Activated T-cell treated with anti-CD3 and anti-CD28 coated beads for 4 hours (primary cell): Measurements from ENCODE around the gene MAB21L4.

ENCODE experiments used
- DNase-seq: peaks from one replicate; pipeline ENCODE4 v3.0.0-alpha.2; 2020

The MAB21L4 gene

DNA sequence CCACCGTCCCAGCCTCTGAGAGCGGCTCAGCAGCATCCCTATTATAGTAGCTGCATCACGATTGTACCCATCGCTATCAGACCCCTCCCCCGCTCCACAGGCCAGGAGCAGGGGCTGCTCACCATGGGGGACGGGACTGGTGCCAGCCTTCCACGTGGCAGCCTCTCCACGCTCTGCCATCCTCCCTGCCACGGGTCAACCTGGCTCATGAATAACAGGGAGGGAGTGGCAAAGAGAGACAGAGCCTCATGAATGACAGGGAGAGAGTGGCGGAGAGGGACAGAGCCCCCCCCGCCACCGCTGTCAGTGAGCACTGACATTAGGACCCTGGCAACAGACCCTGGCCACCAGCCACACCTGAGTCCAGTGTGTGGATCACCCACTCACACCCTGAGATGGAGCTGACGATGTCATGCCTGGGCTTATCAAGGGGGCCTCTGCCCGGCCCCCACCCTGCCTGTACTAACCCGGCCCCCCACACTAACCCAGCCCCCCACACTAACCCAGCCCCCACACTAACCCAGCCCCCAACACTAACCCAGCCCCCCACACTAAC lies 27.1 kb upstream of the MAB21L4 start:
- no peak for DNase-seq

DNA sequence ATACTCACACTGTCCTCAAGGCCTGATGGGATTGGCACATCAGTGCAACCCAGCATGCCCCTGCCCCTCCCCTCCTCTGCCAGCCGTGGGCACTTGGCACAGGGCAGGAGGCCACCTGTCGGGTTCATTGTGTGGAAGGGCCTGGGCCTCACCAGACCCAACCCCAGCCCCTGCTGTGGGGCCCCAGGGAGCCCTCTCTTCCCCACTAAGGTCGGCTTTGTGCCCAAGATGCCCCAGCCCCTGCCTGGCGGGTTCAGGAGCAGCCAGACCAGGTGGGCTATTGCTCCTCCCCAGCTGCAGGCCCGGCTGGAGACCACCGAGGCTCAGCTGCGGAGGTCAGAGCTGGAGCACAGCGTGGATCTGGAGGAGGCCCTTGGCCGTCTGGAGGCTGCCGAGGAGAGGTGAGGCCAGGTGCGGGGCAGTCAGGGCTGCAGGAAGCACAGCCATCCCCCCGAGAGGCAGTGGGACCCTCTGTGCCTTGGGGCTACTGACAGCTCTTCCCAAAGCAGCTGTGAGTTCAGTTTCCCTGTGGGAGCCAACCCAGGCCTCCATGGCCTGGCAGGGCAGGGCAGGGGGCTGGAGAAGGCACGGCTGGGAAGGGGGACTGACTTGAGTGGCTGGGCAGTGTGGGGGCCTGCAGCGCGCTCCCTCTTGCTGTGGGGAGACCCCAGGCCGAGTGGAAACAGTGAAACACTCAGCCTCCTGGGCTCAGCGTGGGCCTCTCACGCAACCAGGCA lies 26.5 kb upstream of the MAB21L4 start:
- DNase-seq, result no peak

DNA sequence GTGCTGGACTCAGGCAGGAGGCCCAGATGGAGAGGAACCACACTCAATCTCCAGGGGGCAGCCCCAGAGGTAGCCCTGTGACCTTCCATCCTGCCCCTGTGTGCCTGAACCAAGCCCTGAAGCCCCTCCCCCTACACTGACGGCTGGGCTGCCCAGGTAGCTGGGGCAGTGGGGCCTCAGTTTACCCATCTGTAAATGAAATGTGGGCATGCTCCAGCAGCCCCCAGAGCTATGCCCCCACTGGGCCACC lies 26.0 kb upstream of the MAB21L4 start:
- DNase-seq, result no peak

DNA sequence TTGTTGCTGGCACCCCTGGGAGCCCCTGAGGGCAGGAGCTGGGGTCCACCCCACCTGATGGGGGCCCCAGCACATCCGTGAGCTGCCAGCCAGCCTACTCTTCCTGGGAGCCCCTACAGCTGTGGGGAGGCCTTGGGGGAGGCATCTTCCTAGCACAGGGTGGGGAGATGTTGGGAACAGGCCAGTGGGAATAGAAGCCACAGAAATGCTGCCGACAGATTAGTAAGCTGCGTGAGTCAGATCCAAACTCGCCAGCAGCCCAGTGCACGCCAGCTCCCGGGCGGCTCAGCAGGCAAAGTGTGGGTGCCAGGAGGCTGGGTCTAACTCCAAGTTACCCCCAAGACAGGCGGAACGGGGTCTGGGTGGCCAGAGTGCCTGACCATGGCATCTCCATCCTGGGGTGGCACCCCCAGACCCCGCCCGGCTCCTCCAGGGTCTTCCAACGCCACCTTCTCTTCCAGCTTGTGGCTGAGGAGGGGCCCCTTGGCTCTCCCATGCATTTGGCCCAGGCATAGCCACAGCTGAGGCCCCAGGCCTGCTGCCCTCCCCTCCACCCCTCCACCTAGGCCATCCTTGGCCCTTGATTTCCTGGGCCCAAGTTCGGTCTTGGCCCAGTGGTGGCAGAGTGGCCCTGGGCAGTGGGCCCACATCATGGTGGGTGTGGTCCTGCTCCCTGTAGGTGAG lies 25.5 kb upstream of the MAB21L4 start:
- DNase-seq, result no peak

DNA sequence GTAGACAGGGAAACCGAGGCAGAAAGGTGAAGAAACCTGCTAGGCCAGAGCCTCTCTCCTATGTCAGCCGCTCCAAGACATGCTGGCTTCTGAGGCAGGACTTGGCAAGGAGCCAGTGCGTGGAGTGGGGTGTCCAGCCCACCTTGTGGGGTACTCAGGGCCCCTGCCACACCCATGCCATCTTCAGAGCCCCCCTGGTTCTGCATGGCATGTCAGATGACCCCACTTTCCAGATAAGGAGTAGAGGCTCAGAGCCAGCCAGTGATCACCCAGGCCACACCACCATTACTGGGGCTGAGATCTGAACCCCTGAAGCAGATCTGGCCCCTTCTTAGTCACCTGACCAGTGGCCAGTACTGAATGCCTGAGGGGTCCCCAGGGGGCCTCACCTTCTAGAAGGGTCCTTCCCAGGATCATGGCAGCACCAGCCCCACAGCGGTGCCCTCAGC lies 24.9 kb upstream of the MAB21L4 start:
- DNase-seq, result no peak

DNA sequence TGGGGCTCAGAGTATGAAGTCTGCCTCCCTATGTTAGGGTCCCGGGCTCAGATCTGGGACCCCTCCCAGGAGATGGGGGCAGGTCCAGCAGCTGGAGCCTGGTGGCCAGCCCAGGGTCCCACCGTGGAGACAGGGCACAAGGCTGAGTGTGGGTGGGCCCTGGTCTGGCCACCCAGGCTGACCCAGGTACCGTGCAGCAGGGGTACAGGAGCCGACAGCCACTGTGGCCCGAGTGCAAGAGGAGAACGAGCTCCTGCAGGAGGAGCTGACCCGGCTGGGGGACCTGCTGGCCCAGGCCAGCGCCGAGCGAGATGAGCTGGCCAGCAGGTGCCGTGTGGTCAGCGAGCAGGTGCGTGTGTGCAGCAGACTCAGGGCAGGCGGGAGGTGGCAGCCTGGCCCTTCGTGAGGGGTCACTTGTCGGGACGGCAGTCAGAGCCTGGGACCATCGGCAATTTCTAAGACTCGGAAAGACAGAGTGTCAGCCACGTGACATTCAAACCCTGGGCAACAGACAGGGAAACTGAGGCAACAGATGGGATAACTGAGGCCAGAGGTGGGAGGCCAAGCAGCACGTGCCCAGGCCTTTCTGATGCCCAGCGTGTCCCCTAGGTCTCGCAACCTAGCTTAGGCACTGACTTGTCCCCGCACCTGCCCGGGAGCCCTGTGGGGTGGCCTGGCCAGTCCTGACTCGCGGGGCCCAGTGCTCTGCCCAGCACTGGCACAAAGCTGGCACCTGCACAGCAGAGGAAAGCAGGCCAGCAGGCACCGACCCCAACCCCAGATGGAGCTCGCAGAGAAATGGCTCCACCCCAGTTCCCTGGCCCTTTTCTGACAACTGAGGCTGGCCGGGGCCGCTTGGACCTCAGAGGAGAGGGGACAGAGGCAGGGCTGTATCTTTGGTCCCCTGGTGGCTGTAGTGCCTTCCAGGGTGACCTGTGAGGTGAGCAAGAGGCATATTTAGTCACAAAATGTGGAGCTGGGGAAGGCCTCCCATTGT lies 24.1 kb upstream of the MAB21L4 start:
- no peak for DNase-seq

DNA sequence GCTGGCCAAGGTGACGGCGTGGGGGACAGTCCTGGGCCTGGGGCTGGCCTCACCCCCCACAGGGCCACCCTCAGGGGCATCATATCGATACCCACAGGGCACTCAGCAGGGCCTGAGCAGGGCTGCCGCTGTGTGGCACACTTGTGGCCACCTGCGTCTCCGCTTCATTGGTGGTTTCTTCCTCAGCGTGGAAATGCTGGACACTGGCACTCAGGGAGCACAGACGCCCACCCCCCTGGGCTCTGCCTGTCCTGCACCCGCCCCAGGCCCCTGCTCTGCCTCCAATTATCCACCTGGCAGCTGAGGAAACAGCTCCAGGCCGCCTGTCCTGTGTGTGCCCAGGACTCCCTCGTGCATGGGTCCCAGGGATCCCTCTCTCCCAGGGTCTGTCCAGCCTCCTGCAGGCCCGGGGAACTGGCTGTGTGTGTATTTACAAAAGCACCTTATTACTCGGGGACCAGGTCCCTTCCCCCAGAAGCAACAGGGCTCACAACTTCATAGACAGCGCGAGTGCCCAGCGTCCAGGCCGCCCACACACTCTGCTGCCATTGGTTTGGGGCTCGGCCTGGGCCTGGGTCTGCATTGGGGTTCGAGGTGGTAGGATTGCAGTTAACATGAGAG lies 23.3 kb upstream of the MAB21L4 start:
- no peak for DNase-seq

DNA sequence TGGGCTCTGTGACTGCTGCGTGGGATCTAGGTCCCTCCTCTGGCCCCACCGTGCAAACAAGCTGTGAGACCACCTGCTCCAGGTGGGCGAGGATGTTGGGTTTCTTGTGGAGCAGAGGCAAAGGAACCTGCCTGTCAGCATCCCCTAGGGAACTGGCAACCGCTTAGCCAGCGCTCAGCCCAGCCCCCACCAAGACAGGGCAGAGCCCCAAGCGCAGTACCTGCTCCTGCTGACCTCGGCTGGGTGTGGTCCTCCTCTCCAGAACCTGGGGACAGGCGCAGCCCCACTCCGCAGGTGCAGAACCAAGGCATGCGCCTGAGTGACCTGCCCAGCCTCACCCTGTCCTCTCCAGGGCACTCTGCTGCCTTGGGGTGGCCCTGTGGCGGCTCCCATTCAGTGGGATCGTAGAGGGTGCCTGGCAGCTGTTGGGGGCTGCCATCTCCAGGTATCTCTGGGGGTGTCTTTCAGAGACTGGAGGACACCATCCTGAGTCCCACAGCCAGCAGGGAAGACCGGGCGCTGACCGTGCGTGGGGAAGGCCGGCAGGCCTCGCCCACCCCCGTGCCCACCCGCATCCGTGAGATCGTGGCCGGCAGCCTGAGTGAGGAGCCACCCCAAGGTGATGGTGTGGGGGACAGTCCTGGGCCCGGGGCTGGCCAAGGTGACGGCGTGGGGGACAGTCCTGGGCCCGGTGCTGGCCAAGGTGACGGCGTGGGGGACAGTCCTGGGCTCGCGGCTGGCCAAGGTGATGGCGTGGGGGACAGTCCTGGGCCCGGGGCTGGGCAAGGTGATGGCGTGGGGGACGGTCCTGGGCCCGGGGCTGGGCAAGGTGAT lies 22.5 kb upstream of the MAB21L4 start:
- DNase-seq, result no peak

DNA sequence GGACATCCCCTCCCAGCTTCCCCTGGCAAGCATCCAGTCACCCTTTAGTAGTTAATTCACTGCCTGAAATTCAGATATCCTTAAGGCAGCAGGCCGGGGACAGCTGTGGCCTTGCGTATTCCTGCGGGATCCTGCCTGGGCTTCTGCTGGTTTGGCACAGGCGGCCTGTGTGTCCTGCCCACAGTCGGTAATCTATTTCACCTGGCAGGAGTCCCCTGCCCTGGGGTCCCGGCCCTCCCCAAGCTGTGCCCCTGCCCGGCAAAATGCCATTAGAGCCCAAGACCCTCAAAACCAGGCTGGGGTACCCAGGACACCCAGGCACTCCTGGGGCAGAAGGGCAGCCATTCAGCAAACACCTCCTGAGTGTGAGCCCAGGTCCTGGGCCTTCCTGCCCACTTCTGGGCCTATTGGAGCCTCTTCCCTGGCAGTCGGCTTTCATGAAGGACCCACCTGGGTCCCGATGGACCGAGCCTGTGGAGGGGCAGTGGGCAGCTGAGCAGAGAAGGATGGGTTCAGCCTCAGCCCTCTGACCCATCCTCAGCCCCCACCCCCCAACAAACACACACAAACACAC lies 21.8 kb upstream of the MAB21L4 start:
- no peak for DNase-seq

DNA sequence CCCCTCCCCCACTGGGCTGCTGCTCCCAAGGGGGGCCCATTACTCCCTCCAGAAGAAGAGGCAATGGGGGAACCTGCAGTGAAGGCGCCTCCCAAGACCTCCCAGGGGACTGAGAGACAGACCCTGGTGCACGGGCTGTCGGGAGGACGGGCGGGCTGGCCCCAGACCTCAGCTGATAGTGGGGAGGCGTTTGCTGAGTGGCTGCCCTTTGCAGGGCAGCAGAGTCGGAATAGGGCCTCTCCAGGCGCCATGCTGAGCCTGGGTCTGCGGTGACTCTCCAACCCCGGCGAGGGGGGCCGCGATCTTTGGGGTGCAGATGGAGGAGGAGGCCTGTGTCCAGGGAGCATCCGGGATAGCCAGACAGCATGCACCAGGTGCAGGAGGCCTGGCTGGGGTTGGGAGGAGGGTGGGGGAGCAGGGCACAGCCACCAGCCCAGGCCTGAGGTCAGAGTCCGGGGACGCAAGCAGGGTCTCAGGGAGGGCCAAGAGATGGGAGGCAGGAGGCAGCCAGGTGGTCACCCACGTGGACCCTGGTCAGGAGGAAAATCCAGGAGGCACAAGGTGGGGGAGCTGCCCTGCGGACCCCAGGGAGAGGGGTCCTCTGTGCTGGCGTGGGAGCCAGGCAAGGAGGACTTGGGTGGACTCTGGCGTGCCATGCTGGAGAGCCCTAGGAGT lies 21.2 kb upstream of the MAB21L4 start:
- no peak for DNase-seq

DNA sequence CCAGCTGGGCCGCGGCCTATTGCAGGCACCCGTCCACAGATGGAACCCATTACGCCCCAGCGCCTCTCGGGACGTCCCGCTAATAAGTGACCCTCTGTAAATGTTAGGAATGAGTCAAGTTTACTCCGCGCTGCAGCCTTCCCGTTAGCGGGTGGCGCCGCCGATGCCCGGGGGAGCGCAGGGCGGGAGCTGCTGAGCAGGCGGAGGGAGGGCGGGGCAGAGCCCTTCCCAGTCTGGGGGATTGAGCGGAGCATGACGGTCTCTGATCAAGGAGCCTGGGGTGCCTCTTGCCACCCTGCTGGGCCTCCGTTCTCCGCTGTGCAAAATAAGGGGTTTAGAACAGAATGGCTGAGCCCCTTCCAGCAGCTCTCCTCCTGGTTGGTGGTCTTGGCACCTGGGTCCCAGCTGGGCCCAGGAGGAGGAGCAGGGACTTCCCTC lies 20.6 kb upstream of the MAB21L4 start:
- no peak for DNase-seq

DNA sequence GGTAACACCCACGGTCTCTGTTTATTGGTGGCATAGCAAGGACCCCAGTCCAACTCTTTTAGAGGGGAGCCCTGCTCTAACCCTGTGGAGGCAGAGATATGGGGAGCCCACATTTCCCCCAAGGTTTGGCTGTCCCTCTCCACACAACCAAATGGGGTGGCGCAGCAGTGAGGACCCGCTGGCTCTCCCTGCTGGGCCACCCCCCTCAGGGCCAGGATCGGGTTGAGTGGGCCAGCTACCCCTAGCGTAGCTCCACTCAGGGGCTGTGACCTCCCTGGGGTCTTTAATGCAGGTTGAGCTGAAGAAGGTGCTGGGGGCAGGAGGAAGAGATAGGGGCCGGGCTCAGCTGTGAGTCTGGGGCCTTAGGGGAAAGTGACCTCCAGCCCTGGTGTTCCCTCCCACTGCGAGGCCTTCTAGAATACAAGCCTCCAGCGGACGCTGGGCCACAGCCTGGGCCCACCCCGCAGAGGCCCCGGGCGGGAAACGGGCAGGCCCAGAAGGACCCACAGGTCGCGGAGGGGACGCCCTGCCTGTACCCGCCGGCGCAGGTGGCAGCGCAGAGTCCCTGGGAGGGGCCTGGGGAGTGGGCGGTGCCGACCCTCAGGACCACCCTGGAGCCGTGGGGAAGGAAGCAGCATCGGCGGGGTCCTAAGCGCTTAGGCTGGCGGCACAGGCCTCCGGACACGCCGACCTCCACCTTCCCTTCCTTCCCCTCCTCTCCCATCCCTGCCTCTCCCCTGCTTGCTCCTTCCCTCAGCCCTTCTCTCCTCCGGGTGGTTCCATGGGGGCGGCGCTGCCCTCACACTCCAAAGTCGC lies 19.8 kb upstream of the MAB21L4 start:
- DNase-seq, result no peak

DNA sequence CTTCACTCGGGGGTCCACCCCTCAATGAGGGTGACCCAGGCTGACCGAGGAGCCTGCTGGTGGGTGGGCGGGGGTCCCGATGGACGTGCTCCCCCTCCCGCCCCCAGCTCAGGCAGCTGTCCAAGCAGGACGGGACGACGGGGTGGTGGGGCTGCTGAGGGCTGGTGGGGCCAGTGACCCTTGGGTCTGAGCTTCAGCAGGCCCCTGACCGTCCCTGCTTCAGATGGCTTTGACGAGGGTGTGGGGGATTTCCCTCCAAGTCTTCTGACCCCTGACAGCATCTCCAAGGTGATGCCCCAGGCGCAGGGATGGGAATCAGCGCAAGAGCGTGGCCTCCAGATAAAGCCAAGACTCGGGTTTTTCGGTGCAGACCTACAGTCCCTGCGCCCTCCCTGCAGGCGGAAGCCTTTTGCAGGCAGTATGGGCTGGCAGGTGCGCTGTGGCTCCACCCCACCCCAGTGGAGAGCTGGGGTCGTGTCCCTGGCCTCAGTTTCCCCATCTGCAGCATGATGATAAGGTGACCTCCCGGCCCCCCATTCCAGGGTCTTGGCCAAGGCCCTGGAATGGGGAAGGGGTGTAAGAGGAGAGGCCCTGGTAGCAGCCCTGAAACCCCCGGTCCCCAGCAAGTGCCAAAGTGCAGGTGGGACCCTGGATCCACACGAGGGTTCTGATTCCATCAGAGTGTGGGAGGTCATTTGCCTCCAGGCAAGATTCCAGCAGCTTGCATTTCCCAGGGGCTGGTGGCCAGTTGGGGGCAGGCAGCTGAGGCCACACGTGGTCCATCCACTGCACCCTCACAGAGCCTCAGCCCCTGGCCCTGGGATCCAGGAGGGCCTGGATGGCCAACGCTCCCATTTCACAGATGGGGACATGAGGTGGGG lies 18.9 kb upstream of the MAB21L4 start:
- no peak for DNase-seq

DNA sequence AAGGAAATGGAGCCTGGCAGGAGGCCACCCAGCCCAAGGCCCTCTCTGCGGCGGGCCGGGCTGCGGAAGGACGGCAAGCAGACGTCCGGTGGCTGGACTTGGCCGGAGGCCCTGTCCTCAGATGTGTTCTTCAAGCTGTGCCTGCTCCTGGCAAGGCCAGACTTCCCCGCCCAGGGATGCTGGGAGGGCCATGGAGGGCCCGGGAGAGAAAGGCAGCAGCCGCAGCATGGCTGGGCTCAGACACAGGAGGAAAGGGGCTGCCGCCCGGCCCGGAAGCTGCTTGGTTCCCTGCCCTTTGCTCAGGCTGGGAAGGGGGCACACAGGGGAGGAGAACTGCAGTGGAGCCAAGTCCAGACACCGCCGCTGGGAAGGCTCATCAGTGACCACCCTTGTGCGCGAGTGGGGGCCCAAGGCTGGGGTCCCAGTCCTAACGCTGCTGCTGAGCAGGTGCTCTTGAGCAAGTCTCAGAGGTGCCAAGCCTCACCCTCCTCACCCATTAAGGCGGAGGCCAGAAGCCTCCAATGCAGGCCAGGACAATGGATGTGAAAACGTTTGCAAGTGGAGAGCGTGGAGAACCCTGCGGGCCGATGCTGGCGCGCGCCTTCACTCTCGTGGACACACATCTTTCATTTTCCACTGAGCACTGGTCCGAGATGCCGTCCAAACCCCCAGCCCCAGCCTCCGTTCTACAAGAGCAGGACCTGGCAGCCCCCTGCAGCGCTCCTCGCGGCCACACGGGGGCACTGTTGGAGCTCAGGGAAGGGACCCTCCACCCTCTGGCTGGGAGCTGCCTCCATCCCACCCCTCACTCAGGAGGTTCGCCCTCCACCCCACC lies 18.1 kb upstream of the MAB21L4 start:
- DNase-seq, result peak; percentile 51

DNA sequence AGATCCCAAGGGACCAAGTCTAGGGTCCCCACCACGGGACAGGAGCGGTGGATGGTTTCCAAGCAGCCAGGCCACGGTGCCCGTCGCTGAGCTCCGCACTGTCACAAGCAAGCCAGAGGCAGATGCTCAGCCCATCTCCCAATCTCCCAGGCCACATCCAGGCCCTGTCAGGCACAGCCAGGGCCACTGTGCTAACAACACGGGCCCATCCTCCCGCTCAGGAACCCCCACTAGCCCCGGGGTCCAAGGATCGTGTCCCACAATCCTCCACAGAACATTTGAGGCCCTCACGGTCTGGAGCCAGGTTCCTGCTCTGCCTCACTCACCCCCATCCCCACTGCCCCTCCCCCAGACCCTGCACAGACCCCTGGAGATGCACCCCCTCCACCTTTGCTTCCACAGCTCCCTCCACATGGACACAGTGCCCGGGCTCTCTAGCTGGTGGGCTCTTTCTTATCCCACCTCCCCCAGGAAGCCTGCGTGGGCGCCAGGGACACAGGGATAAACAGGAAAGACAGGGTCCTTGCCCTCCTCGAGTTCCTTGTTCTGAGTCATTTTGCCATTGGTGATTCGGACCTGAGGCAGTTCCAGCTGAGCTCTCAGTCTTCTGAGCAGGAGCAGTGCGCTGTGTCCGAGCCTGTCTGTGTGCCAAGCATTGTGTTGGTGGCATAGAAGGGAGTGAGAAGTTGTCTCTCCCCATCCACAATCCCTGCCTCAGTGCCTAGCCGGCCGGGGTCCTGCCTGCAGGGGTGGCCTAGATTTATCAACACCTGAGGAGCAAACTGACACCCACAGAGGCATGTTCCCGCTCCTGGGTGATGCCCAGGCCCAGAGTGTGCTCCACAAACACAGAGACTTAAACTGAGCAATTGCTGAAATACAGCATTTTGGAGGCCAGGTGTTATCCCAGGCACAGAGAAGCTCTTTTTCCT lies 17.2 kb upstream of the MAB21L4 start:
- DNase-seq, result no peak

DNA sequence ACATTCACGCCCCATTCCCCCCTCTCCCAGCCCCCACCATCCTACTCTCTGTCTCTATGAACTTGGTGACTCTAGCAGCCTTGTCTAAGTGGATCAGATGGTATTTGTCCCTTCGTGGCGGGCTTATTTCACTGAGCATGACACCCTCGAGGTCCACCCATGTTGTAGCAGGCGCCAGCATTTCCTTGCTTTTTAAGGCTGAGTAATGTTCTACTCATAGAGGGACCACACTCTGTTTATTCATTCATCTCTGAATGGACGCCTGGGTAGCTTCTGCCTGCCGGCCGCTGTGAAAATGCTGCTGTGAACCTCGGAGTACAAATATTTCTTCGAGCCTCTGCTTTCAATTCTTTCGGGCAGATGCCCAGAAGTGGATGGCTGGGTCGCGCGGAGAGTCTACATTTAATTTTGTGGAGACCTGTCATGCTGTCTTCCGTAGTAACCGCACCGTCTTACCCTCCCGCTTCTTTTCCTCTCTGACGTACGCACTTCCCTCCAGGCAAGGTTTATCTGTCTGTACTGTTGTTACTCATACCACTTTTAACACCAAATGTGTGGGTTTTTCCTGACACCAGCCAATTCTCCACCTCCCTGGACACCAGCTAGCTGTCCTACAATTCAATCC lies 15.8 kb upstream of the MAB21L4 start:
- DNase-seq, result no peak
